Activated CD4-positive, alpha-beta T cell treated with anti-CD3 and anti-CD28 coated beads for 24 hours (primary cell): ENCODE measurements around the gene COQ5.
"Not testable (repeated sequence)": the region's sequence is repeated elsewhere in the genome, so short reads cannot be mapped to it uniquely, and the experiment has no call there.

ENCODE experiments used
- DNase-seq, 2 donors: peaks; one replicate each; pipeline ENCODE4 v3.0.0-alpha.2; 2020; ENCODE audit warnings: low read depth in 2 of 2

COQ5 gene, protein sequence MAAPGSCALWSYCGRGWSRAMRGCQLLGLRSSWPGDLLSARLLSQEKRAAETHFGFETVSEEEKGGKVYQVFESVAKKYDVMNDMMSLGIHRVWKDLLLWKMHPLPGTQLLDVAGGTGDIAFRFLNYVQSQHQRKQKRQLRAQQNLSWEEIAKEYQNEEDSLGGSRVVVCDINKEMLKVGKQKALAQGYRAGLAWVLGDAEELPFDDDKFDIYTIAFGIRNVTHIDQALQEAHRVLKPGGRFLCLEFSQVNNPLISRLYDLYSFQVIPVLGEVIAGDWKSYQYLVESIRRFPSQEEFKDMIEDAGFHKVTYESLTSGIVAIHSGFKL

DNA sequence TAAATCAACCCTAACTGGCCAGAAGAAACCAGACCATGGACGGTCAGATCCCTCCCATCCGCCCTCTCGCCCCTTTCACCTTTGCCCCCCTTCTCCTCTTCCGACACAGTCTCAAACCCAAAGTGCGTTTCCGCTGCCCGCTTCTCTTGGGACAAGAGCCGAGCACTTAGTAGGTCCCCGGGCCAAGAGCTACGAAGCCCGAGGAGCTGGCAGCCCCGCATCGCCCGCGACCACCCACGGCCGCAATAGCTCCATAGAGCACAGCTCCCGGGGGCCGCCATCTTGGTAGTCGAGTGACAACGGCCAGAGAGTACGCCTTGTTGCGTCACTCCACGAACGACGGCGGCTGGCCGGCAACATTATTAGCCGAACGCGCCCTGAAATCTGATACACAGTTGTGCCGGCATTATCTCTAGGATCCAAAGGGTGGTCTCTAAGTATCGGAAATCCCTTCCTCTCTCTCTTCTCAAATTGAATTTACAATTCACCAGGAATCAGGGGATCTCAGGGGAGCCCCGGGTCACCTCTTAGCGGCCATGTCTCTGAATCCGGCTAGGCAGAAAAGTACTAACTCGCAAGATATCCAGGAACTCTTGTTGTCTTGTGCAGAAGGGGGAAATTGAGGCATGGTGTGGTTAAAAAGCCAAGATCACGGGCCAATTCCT, at the start of gene COQ5:
Gene COQ5, minus strand, starts transcription at position 298 of the 665 bp plus-strand sequence. Its CDS starts 17 bp downstream, at position 281.
- DNase-seq: peak; percentile 71 to 78

- no peak for DNase-seq
Measured at GRCh38 chr12:120574106-120574505, 45.1 kb upstream of the COQ5 start.

DNA sequence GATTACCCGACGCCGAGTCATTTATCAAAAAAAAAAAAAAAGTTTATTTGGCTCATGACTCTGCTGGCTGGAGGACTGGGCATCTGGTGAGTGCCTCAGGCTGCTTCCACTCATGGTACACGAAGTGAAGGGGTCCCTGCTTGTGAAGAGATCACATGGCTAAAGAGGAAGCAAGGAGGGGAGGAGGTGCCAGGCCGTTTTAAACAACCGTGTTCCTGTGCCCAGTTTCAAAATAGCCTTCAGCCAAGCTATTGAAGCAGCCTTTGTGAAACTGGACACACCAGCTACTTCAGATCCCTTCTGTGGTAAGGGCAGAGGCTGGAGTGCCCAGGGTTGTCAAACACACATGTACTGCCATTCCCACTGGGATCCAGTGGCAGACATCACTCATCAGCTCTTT, 44.6 kb upstream of the COQ5 start:
- DNase-seq: no peak

- no peak for DNase-seq
Measured at GRCh38 chr12:120571299-120571698, 42.3 kb upstream of the COQ5 start.

DNA sequence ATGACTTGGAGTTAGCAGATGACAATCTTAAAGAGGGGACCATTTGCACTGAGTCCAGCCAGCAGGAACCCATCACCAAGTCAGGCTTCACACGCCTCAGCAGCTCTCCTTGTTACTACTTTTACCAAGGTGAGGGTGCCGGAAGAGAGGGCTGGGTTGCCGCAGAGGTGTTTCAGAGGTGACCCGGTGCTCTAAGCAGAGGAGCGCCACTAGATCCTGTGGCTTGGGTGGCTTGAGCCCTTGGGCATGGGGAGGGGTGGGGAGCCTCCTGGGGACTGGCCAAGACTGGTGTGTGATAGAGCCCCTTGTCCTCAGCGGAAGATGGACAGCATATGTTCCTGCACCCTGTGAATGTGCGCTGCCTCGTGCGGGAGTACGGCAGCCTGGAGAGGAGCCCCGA, 34.5 kb upstream of the COQ5 start:
- DNase-seq: no peak

DNA sequence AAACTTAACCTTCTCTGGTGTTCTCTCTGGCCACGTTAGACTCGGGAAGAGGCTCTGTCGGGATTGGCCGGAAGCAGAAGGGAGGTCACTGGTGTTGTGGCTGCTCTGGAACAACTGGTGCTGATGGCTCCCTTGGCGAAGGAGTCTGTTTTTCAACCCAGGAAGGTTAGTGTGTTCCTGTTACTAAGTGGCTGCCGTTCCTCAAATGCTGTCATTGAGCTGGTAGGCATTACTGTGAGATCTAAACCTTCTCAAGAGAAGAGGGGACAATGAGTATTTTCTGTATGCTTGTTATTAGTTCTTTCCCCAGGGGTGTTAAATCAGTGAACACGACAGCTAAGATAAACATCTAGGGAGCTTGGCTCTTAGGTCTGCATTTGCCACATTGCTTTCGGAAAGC, 33.9 kb upstream of the COQ5 start:
- no peak for DNase-seq

DNA sequence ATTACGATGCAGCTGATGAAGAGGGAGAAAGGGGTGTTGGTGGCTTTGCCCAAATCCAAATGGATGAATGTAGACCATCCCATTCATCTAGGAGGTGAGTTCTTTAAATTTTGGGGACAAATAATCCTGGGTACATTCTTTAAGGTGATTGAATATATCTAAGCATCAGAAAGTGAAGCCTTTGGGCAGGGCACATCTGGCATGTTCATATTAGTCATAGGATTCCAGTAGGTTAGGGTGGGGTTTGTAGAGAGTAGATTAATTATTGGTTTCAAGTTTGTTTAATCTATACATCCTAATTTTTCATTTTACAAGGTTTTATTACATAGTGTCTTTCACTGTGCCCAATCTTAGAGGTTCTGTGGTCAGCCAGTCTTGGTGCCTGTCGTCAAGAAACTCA, 28.6 kb upstream of the COQ5 start:
- DNase-seq: no peak

DNA sequence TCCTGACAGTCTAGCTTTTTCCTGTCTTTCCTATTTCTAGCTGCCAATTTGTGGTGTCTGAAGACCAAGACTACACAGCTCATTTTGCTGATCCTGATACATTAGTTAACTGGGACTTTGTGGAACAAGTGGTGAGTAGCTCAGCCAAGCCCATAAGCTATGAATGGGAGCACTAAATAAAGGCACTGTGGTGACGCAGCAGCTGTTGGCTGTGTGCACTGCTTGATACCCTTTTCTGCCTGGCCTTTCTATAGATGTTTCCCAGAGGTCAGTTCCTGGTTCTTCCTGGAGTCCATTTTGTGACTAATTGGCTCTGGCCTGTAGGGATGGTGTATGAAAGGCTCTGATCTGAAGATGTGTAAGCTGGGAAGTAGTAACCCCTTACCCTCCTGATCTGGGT, 25.7 kb upstream of the COQ5 start:
- DNase-seq: no peak

DNA sequence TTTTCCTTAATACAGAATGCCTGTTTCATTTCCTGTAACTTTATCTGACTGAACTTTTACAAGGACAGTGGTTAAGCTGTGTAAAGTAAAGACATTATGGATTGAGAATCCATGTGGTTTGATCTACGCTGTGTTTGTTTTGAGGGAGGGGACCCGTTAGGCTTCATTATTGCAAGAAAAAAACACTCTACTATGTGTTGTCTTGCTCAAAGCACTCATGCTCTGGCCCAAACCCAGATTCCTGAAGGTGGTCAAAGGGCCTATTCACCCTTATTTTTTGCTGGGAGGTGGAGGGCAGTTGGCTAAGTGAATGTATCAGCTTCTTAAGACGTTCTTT, 17.1 kb upstream of the COQ5 start:
- DNase-seq: no peak

- DNase-seq: no peak
Measured at GRCh38 chr12:120544691-120545090, 15.7 kb upstream of the COQ5 start.

DNA sequence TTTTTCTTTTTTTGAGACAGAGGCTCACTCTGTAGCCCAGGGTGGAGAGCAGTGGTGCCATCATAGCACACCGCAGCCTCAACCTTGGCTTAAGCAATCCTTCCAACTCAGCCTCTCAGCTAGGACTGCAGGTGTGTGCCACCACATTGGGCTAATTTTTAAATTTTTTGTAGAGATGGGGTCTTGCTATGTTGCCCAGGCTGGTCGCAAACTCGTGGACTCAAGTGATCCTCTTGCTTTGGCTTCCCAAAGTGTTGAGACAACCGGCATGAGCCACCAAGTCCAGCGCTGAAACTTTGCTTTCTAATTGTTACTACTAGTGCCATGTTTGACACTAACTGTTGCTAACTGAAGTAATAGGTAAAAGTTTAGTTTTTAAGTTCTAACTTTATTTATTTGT, 13.2 kb upstream of the COQ5 start:
- no peak for DNase-seq

DNA sequence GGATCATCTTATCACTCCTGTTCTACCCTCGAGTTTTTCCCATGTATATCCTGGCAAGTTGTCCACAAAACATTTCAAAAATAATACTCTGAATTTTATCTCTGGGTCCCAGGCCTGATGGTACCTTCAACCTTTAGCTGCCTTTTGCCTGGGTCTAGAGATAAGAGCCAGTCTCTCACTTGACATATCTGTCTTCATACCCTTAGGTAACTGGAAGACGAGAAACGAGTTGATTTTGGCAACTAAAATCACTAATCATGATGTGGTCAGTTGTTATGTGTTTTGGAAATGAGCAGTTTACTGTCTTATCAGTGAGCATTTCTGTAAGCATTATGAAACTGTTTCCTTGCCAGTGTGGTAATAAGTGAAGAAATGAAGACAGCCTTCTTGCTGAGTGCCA, 11.5 kb upstream of the COQ5 start:
- no peak for DNase-seq

- DNase-seq: no peak
Measured at GRCh38 chr12:120539303-120539702, 10.3 kb upstream of the COQ5 start.

DNA sequence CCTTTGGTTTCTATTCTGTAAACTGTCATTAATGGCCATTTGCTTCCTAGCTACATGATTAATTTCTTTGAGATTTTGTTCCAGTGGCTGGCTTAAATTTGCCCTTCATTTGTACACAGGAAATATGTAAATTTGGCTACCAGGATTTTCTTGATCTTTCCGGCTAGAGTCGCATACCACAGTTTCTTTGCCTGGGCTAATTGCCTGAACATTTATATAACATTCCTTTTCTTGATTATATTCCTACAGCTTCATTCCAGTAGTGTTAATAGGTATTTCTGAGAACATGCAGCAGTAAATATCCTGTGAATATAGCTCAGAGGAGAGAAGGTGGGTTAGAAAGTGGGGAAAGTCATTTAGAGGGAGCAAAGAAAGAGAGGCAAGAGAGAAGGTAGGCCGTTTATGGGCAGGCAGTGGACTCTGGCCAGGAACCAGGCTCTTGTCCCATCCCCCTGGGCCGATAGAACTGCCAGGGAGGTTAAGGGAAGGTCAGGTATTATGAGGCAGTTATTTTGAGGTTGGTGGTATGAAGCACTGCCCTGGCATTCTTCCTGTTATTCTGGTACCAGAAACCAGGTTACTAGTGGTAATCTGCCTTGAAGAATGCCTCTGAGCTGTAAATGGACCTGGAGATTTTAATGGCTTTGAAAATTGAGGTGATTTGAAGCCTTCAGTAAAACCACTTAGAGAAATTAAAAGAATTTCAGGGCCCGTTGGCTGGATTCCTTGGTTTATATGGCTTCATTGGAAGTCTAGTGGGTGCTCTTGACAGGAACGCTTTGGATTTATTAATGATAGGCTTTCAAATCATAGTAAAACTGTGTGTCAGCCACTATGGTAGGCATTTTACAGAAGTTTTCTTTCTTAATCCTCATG, 9.6 kb upstream of the COQ5 start:
- no peak for DNase-seq

- no peak for DNase-seq
Measured at GRCh38 chr12:120537856-120538220, 8.9 kb upstream of the COQ5 start.

GRCh38 chr12:120536064-120536791, 7.3 kb upstream of the COQ5 start:
- no peak for DNase-seq

DNA sequence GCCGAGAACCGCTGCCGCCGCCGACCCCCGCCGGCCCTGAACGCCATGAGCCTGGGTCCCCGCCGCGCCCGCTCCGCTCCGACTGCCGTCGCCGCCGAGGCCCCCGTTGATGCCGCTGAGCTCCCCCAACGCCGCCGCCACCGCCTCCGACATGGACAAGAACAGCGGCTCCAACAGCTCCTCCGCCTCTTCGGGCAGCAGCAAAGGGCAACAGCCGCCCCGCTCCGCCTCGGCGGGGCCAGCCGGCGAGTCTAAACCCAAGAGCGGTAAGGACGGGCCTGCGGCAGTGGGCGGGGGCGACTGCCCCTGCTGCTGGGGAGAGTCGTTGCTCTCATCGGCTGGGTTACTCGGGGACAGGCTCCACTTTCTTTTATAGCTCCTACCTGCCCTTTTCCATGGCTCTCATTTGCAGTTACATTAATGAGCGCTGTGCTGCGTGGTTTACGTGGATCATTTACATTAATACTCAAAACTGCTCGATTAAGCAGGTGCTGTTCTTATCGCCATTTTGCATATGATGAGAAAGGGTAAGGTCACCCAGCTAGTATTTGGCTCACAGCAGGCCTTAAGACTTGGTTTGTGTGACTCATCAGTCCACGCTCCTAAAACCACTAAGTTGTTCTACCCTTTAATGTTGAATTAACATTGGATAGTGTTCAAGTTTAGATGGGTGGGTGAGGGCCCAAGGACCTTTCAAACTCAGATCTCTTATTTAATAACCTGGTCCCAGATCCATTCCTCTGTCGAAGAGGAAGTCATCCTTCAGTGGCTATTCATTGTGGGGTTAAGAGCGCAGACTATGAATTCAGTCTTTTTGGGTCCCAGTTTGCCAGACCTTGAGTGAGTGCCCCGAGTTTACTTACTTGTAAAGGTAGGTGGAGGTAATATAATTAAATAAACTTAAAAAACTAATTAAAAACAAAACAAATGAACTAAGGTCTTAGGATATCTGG, 6.0 kb upstream of the COQ5 start:
- peak; percentile 15 to 21 for DNase-seq

DNA sequence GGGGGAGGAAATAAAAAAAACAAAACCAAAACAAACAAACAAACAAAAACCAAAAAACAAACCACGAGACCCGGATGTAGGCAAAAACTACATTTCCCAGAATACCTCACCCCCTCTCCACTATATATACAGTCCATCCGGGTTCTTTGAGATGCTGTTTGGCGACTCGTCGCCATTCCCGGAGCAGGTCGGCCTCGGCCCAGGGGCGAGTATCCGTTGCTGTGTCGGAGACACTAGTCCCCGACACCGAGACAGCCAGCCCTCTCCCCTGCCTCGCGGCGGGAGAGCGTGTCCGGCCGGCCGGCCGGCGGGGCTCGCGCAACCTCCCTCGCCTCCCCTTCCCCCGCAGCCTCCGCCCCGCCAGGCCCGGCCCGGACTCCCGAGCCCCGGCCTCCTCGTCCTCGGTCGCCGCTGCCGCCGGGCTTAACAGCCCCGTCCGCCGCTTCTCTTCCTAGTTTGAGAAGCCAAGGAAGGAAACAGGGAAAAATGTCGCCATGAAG, 5.3 kb upstream of the COQ5 start, which contains the start of gene RNF10:
Gene RNF10, plus strand, starts transcription at position 154 of the 500 bp plus-strand sequence. CDS start 456 bp downstream, outside the sequence.
- DNase-seq: peak; percentile 49

- DNase-seq: no peak
Measured at GRCh38 chr12:120532701-120533238, 3.8 kb upstream of the COQ5 start.

GRCh38 chr12:120530418-120530761, 1.4 kb upstream of the COQ5 start:
- not testable (repeated sequence) for DNase-seq
